ENCODE data around the gene EPB41L5.
"Not testable (repeated sequence)": the region's sequence is repeated elsewhere in the genome, so short reads cannot be mapped to it uniquely, and the experiment has no call there.

The EPB41L5 gene

DNA sequence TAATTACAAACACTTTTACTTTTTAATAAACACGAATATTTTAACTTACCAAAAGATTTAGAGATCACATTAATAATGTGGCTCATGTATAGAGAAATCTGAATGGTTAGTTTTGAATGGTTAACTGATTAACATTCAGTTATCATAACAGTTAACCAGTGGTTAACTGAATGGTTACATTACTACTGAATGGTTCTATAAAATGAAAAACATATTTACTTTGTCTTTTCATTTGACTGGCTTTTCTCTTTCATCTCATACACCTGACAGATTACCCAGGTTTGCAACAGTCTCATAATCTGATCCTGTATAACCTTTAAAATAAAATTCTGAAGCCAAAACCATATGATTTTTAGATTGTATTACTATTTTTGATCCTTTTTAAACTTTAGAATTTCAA lies 91.9 kb downstream of the EPB41L5 start:
- no peak for DNase-seq

DNA sequence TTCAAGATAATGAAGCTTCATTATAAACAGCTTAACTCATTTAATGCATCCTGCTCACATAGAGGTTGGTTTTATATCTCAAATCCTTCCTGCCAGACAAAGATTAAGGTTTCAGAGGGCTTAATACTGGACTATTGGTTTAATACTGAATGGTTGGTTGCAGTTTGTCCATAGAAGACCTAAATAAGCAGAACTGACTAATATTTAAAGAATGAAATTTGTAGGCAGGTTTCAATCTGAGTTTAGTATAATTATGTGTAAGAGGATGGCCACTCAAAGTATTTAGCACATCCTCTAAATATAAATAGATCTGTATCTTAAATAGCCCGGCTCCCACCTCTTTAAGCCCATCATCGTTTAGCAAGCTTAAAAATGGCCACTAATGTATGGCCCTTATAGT lies 92.5 kb downstream of the EPB41L5 start:
- no peak for DNase-seq

DNA sequence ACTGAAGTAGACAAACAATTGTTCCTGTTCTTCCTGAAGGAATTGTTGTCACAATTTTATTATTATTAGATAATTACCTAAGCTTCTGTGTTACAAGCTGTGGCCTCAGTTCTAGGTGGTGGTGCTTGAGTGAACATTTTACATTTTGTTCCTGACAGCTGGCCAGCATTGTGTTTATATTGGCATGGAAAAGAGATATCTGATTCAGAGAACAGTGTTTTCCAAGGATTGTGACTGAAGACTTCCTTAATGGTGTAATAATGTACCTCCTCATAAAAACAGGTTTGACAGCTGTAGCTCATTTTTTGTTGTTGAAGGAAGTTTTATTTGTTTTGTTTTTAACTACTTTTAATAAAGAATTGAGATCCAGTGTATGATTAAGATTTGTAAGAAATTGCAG lies 95.2 kb downstream of the EPB41L5 start:
- no peak for DNase-seq

DNA sequence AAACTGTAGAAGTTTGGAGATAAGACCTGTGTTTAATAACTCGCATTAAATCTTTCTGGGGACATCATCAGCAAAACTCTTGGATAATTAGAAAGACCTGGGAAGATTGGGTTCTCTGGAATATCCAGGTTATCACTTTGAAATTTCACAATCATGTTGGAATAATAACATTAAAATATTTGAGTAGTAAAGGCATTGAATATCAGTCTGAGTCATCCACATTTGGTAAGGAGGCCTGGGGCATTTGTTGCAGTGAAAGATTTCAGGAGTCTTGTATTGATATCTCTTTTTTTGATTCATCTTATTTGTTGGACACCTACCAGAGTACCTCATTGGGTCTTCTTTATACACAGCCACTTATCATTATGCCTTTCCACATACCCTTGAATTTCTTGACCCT lies 95.9 kb downstream of the EPB41L5 start:
- no peak for DNase-seq

DNA sequence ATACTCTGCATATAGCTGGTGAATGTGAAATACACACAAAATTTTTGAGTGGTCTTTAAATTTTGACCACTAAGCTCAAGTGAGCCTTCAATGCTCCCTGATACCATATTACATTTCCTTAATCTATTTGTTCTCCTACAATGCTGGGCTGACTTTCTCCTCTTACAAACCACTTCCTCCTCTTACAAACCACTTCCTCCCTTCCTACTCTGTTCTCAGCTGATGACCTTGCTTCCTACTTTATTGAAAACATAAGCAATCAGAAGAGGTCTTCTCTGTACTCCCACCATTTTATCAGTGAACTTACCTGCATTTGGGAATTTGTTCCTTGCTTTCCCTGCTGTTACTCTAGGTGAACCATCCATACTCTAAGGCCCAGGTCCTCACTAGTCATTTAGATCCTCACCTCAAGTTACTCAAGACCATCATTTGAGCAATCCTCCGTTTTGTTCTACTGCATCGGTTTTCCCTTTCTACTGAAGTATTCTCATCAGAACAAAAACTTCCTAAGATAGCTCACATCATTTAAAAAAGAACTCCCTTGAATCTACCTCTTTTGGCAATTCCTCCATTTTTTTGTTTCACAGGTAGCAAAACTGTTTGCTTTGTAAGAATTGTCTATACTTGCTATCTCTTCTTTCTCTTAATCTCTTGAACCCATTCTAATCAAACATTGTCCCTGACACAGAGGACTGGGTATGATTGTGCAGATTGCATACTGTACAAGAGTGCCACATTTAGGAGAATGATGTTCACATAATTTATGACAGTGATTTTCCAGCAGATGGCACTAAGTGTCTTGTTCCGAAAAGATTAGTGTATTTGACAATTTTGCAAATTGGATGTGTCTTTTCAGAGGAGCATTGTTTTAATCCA lies 96.5 kb downstream of the EPB41L5 start:
- DNase-seq: no peak

DNA sequence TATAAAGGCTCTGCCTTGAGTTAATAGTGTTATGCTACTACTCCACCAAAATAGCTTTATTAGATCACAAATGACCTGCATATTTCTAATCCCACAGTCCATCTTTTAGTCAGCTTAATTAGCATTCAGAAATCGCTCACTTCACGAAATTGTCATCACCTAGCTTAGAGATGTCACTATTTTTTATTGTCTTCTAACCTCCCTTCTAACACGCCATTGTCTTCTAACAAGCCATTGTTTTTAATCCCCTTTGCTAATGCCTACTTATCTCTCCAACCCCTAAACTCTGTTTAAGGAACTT lies 97.1 kb downstream of the EPB41L5 start:
- DNase-seq: no peak

DNA sequence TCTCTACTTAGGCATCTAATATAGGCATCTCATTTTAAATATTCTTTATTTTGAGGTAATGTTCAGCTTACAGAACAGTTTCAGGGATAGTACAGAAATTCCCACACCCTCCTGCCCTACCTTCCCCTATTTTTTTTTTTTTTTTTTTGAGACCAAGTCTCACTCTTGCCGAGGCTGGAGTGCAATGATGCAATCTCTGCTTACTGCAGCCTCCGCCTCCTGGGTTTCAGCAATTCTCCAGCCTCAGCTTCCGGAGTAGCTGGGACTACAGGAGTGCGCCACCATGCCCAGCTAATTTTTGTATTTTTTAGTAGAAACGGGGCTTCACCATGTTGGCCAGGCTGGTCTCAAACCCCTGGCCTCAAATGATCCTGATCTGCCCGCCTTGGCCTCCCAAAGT lies 97.6 kb downstream of the EPB41L5 start:
- DNase-seq: no peak

DNA sequence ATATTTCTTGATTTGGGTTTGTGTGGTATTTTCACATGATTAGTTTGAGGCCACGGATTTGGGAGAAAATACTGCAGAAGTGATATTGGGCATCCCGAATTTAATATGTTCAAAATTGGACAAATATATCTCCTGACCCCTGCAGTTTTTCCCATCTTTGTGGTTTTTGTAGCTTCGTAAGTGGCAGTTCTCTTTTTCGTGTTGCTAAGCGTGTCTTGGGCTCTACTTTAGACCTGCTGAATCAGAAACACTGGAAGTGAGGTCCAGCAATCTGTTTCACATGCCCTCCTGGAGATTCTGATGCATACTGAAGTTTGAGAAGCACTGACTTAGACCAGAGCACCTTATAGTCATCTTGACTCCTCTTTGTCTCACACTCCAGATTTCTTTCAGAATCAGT lies 98.3 kb downstream of the EPB41L5 start:
- DNase-seq: no peak

DNA sequence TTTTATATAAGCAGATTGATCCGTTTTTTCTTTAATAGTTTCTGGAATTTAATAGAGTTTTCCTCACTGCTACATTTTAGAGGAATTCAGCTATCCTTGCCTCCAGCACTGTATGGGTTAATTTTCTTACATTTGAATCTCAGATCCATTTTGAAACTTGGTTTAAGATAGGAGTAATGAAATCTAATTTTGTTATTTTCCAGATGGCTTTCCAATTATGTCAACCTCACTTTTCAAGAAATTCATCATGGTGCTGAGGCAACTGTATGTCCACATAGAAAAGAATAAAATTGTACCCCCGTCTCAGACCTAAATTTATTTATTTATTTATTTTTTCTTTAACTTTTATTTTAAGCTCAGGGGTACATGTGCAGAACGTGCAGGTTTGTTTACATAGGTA lies 105.1 kb downstream of the EPB41L5 start:
- no peak for DNase-seq

DNA sequence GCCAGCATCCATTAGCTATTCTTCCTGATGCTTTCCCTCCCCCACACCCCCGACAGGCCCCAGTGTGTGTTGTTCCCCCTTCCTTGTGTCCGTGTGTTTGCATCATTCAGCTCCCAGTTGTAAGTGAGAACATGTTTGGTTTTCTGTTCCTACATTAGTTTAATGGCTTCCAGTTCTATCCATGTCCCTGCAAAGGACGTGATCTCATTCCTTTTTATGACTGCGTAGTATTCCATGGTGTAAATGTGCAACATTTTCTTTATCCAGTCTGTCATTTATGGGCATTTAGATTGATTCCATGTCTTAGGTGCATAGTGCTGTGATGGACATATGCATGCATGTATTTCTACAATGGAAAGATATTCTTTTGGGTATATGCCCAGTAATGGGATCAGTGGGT lies 105.6 kb downstream of the EPB41L5 start:
- DNase-seq: no peak

DNA sequence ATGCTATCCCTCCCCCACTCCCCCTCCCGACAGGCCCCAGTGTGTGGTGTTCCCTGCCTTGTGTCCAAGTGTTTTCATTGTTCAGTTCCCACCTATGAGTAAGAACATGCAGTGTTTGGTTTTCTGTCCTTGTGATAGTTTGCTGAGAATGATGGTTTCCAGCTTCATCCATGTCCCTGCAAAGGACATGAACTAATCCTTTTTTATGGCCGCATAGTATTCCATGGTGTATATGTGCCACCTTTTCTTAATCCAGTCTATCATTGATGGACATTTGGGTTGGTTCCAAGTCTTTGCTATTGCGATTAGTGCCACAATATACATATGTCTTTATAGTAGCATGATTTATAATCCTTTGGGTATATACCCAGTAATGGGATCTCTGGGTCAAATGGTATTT lies 108.5 kb downstream of the EPB41L5 start:
- not testable (repeated sequence) for DNase-seq

DNA sequence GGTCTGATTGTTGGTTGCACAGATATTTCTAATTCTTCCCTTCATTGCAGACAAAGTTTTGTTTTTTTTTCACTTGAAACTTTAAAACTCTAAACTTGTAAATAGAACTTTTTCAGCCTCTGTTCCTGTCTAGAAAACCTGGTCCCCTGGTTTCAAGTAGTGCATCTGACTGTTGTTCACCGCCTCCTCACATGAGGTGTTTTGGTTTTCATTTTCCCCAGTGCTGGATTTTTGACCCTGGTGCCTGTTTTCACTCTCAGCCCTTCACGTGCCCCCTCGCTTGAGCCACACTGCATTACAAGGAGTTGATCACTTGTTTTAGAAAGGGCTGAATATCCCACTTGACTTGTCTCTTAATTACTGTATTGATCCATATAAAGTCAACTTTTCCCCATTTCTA lies 110.2 kb downstream of the EPB41L5 start:
- DNase-seq: no peak

DNA sequence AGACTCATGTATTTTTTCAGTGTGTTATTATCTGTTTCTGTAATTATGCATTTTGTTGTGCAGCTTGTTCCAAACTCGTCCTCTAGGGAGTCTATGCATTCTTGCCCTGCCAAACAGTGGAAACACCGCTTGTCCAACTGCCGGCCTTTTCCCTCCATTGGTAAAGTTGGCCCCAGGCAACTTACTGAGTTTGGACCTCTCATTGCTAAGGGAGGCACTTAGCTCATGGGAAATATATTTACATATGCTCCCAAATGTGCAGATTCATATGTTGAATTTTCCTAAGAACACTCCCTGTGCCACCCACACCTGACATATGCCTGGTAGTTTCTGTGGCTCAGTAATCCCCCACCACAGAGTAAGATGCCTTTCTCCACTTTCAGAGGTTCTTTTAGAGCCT lies 112.3 kb downstream of the EPB41L5 start:
- no peak for DNase-seq

DNA sequence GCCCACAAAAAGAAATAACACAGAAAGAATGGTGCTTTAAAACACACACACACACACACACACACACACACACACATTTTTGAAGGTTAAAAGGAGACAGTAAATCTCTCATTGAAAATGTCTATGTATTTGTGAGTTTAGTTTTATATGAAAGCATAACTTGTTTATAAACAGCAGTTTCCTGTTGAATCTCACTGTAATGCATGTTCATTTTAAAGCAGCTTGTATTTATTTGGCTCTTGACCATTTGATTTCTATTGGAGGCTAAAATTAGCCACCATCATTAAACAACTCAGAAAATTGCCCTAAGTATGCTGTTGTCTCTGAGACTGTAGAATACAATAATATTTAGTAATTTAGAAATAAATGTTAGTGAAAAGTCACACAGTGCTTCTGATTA lies 115.3 kb downstream of the EPB41L5 start:
- no peak for DNase-seq

DNA sequence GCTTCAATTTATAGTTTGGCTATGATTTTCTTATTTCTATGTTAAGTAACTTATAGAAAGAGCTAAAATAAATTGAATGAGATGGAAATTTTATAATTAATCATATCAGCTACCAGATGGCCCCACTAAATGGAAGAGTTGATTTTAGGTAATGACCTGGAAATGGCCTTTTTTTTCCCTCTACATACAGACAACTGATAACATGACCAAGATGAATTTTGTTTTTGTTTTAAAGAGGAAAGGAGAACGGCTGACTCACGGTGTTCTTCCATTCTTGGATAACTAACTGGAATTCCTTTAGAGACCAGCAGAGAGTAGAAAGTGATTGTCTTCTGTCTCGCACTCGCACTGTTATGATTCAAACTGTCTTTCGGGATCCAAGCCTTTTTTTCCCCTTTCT lies 119.3 kb downstream of the EPB41L5 start:
- DNase-seq: no peak

DNA sequence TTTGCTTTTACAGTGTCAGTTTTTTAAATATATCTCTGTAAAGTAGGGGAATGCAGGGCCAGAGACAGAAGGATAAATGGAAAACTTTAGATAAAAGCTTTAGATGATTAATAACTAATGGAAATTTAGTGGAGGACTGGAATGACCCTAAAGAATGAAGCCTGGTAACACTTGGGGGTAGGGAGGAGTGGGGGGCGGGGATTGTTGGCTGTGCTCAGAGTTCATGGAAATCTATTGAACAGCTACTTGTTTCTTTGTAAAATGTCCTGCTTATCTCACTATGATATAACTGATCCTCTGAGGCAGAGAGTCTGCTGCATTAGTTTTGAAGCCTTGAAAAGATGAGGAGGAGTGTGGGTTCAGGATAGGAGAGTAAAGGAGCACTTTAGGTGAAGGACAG lies 119.8 kb downstream of the EPB41L5 start:
- no peak for DNase-seq

DNA sequence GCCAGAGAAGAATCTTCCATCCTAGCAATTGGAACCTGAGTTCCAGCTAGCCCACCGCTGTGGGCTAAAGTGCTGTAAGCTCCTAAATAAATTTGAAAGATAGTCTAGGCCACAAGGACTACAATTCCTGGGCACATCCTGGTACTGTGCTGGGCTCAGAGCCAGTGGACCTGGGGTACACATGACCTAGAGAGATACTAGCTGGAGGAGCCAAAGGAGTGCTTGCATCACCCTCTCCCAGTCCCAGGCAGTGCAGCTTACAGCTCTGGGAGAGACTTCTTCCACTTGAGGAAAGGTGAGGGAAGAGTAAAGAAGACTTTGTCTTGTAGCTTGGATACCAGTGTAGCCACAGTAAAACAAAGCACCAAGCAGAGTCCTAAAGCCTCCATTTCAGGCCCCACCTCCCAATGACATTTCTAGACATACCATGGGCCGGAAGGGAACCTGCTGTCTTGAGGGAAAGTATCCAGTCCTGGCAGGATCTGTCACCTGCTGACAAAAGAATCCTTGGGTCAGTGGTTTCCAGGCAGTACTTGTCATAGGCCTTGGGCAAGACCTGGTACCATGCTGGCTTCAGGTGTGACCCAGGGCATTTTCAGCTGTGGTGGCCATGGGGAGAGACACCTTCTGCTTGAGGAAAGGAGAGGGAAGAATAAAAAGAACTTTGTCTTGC lies 120.8 kb downstream of the EPB41L5 start:
- DNase-seq: no peak

DNA sequence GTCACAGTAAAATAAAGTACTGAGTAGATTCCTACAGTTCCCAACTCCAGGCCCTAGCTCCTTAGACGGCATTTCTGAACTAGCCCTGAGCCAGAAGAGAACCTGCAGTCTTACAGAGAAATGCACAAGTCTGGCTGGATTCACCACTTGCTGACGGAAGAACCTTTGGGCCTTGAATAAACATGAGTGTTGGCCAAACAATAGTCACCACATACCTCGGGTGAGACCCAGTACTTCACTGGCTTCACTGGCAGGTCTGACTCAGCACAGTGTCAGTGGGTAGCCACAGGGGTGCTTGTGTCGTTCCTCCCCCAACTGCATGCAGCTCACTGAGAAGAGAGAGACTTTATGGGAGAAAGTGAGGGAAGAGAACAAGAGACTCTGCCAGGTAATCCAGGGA lies 121.4 kb downstream of the EPB41L5 start:
- no peak for DNase-seq

DNA sequence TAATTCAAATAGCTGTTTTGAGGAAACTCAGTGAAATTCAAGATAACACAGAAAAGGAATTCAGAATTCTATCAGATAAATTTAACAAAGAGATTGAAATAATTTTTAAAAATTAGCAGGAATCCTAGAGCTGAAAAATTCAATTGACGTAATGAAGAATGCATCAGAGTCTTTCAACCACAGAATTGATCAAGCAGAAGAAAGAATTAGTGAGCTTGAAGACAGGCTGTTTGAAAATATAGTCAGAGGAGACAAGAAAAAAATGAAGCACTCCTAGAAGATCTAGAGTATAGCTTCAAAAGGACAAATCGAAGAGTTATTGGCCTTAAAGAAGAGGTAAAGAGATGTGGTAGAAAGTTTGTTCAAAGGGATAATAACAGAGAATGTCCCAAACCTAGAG lies 122.1 kb downstream of the EPB41L5 start:
- DNase-seq: not testable (repeated sequence)

DNA sequence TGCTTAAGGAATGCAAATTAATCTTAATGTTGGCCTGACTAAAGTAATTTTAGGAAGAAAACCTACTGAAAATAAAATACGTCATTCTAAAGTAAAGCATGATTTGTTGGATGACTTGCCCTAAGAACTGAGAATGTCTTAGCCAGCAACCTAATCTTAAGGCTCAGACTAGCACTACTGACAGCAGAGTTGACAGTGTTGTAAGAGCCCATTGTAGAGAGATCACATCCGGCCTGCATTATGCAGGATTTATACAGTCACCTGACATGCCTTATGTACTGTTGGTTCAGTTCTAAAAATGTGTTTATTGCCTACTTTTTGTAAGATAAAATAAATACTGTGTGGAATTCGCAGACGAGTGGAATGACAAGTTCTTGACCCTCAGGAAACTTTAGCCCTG lies 128.0 kb downstream of the EPB41L5 start:
- no peak for DNase-seq

DNA sequence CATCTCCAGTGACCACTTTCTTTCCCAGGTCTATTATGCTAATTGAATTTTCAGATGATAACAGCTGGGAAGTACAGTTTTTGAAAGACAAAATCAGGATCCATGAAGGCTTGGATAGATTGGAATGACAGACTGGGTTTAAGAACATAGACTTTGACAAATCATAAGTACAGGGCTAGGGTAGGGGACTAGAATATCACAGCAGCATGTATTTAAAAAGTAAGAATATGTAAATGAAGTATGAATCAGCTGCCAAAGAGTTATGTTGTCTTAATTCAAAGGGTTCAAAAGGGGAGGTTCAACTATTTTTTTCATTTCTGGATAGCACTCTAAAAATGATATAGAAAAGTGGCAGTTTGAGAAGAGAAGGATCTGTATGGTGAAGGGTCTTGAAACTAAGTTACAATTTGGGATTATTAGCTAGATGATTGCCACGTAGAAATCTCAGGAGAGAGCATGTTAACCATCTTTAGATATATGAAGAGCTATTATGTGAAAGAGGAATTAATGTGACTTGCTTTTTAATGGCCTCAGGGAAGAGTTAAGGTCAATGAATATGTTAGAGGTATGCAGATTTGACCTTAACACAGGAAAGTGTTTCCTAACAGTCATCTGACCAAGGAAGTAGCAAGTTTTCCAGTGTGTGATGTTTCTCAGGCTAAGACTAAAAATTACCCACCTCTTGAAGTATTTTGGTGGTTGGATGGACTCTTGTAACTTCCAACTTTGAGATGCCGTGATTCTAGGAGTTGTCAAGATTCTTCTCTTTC lies 128.6 kb downstream of the EPB41L5 start:
- no peak for DNase-seq

DNA sequence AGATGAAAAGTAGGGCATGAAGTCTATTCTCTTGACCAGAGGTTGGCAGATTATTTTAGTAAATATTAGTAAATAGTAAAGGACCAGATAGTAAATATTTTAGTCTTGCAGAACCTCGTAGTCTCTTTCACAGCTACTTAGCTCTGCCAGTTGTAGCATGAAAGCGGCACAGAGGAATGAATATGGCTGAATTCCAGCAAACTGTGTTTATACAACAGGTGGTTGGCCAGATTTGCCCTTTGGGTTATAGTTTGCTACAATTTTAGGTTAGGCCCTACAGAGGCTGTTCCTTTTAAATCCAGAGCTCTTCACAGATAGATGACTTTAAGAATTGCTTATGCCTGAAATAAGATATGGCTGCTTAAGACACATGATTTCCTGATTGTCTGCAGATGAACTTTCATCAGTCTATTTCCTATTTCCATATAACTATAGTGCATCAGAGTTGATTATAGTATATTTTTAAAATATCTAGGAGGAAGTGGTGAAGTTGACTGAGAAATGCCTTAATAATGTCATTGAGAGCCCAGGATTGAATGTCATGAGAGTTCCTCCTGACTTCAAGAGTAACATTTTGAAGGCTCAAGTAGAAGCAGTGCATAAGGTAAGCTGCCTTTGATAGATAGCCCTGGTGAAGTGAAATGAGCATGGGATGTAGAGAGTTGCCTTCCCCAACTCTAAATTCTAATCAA lies 129.8 kb downstream of the EPB41L5 start:
- no peak for DNase-seq

DNA sequence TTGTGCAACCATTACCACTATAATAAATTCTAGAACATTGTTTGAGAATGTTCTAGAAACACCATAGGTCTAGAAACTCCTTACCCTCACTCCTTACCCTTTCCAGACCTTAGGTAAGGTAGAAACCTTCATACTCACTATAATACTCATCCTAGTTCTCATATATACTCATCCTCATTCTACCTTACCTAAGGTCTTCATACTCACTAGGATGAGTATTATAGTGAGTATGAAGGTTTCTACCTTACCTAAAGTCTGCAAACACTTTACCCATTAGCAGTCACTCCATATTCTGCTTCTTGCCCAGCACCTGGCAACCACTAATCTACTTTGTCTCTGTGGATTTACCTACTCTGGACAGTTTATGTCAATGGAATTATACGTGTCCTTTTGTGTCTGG lies 135.4 kb downstream of the EPB41L5 start:
- no peak for DNase-seq
